ENCODE data around the gene XRCC5.
"Not testable (repeated sequence)": the region's sequence is repeated elsewhere in the genome, so short reads cannot be mapped to it uniquely, and the experiment has no call there.

Gene XRCC5

DNA sequence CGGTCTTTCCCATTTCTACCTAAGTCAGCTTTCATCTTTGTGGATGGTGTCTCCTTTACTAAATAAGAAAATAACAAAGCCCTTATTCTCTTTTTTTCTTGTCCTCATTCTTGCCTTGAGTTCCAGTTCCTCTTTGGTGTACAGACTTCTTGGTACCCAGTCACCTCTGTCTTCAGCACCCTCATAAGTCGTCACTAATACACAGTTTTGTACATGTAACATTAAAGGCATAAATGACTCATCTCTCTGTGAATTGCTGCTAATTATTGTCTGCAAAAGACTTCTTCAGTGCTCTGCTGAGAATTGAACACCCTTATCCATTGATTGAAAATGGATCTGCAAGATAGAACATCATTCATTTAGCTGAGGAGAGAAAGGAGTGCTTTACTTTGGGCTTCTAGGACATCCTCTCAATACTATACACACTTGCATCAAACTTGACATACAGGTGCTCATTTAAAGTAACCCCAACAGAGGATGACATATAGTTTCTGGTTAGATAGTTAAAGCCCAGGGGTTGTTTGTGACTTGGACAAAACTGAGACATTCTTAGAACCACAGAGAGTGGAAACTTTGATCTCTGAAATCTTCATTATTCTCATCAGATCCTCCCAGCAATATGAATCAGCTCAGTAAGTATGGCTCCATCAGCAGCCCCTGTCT, 97.0 kb downstream of the XRCC5 start:
- no peak for DNase-seq

DNA sequence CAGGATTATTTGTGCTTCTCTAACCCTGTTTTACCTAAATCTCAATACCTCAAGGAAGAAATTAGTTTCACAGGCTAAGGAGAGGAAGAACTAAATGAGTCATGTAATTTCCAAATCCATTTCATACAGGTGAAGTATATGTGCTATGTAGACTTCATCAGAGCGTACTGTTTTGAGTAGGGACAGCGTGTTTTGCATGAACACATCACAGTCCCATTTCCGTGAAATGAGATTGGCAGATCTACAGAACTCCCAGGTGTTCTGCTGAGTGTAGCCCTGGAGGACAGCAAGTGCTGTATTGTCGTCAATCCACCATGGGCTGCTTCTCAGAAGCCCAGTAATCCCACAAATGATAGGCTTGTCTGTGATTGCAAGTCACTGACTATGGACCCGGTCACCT, 97.7 kb downstream of the XRCC5 start:
- no peak for DNase-seq

DNA sequence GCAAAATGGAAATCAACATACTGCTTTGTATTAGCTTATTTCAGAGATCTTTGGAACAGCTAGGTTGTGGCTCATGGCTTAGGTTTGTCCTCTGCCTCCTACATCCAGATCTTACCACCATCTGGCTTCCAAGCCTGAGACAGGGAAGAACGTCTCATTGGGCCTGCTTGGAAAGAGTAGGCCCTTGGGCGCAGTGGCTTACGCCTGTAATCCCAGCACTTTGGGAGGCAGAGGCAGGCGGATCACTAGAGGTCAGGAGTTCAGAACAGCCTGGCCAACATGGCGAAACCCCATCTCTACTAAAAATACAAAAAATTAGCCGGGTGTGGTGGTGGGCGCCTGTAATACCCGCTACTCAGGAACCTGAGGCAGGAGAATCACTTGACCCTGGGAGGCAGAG, 99.5 kb downstream of the XRCC5 start:
- DNase-seq: not testable (repeated sequence)

DNA sequence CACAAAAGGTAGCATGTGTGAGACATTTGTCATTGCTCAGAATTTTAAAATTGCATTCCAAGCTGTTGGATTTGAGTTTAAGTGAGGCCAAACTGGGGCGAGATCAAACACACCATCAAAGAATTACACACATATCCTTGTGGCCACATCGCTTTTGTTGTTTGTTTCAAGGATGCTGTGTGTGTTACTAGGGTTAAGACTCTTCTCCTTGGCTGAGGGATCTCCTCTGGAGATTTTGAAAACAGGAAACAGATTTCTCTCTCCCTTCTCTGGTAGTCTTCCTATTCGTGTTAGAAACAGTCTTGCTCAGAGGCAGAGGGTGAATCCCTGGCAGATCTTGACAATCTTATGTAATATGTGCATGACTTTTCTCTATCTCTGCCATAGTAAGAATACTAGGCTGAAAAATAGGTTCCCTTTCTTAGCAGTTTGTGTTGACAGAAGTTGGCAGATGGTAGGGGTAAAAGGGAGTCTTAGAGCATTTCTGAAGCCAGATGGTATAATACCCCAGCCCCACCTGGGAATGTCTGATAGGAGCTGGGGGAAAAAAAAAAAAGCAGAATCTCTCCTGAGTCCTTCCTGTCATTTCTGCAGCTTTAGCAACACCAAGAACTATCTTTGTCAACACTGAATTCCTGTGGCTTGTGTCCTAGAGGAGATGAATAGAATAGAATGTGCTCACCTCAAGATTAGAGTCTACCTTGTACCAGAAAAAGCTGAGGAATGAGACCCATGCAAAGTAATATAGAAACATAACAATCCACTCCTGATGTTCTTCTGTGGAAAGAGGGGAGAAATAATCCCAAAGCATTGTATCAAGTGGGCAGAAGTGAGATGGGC, 101.8 kb downstream of the XRCC5 start:
- no peak for DNase-seq

DNA sequence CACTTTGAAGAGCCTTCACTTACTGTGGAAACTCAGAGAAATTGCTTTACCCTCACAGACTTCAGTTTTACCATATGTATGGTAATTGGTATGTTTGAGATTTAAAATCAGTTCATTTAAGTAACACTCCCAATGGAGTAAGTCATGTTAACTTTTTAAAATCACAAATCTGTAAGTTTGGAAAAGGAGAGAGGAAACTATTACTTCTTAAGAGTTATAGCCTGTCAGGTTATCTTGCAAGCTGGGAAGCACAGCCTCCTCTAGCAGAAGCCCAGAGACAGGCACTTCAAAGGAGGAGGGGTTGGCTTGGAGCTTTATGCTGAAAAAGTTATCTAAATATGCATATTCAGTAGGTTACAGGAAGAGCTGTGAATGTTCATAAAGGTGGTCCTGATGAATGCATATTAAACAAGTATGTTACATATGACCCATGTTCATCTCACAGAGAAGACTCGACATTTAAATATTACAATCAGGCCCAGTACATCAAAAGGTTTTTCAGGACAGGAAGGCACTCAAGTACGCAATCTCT, 102.5 kb downstream of the XRCC5 start:
- no peak for DNase-seq

DNA sequence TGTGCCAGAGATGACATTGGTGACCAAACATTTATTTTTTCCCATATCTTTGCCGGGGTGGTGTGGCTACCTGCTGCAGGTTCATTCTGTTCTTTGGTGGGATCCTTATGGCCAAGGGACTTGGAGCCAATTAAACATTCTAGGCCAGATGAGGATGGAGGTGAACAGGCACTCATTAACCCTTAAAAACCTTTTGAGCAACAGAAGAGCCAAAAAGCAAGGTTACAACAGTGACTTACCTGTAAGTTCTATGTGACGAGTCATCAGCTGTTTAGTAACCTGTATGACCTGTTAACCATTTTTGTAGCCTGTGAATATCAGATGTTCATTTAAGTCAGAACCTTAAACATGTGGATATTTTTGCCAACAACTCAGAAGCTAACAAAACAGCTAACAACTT, 105.6 kb downstream of the XRCC5 start:
- no peak for DNase-seq

DNA sequence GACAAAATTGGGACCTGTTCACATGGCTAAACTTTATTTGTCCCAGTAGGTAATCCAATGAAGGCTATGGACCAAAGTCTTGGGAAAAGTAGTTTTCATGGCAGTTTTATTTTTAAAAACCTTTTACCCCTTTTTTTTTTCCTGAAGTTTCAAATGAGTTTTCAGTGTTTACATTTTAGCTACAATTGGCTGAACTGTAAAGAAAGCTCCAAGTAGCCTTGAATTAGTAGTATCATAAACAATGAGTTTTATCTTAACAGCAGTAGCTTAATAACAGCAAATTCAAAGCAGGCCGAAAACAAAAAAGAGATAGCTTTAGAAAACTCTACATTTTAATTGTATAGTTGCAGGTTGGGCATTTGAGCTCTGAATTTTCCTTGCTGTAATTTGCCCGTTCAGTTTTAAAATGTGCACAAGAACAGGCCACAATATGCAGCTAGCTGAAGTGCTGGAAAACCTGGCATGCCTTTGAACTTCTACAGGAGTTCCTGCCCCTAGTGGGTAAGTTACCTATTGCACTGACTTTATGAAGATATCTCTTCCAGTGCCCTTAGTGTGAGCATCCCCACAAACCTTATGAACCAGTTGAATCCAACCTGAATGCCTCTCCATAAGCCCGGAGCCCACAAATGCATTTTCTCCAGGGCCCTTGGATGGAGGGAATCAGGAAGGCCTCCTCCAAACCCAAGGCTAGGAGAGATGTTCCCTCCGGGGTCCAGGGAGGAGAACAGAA, 106.7 kb downstream of the XRCC5 start:
- DNase-seq: no peak

DNA sequence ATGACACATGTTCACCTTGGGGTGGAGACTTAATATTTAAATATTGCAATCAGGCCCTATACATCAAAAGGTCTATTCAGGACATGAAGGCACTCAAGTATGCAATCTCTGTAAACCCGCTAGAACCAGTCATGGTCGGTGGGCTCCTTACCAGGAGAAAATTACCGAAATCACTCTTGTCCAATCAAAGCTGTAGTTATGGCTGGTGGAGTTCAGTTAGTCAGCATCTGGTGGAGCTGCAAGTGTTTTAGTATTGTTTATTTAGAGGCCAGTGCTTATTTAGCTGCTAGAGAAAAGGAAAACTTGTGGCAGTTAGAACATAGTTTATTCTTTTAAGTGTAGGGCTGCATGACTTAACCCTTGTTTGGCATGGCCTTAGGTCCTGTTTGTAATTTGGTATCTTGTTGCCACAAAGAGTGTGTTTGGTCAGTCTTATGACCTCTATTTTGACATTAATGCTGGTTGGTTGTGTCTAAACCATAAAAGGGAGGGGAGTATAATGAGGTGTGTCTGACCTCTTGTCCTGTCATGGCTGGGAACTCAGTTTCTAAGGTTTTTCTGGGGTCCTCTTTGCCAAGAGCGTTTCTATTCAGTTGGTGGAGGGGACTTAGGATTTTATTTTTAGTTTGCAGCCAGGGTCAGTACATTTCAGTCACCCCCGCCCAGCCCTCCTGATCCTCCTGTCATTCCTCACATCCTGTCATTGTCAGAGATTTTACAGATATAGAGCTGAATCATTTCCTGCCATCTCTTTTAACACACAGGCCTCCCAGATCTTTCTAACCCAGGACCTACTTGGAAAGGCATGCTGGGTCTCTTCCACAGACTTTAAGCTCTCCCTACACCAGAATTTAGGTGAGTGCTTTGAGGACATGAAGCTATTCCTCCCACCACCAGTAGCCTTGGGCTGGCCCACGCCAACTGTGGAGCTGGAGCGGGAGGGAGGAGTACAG, 108.1 kb downstream of the XRCC5 start:
- no peak for DNase-seq

DNA sequence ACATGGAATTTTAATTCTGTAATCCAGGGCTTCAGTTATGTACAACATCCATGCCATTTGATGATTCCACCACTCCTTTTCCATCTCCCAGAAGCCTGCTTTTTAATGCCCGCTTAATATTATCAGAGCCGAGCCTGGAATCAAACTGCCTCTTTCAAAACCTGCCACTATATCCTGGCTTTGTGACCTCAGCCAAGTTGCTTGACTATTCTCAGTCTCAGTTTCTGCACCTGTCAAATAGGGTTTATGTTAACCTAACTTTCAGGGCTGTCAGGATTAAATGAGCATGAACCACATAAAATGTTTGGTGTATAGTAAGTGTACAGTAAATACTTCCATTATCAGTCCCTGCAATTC, 108.7 kb downstream of the XRCC5 start:
- no peak for DNase-seq

DNA sequence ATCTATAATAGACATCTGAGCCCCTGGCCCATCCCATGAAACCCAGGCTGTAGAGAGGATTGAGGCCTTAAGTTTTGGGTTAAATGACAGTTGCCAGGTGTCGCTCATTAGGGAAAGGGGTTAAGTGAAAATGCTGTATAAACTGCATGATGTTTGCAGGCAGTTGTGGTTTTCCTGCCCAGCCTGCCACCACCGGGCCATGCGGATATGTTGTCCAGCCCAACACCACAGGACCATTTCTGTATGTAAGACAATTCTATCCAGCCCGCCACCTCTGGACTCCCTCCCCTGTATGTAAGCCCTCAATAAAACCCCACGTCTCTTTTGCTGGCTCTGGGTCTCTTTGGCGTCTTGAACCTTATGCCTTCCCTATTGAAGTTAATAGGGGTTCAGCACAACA, 110.7 kb downstream of the XRCC5 start:
- DNase-seq: no peak

DNA sequence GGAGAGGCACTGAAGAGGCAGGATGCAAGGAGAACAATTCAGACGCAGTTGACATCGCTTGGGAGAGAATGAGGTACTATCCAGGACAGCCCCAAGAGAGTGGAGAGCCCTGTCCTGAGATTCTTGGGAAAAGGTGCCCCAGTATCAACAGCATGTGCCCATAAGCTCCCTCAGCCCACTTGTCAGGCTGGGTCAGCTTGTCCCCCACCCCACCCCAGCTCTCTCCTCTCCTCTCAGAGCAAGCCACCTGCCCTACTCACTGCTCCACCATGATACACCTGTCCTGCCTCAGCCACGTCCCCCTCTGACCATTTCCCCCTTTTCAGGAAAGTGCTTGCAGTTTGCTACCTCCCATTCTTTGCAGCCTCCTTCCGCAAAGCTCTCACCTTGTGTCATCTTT, 111.8 kb downstream of the XRCC5 start:
- DNase-seq: no peak

DNA sequence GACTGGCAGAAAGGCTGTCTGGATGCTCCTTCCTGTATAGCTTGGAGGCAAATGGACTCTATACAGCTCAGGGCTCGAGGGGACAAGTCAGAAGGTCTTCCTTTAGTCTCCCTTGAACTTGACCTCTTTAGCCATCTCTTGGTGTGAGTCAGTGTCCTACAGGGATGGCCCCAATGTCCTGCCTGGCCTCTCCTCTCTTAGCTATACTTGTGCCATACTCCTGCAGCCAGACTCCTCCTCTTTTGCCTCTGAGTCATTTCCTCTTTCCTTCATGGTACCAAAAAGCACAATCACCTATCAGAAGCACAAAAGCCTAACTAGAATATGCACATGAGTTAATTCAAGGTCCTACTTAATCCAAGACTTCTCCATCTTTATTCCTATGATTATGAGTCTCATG, 112.7 kb downstream of the XRCC5 start:
- DNase-seq: no peak

DNA sequence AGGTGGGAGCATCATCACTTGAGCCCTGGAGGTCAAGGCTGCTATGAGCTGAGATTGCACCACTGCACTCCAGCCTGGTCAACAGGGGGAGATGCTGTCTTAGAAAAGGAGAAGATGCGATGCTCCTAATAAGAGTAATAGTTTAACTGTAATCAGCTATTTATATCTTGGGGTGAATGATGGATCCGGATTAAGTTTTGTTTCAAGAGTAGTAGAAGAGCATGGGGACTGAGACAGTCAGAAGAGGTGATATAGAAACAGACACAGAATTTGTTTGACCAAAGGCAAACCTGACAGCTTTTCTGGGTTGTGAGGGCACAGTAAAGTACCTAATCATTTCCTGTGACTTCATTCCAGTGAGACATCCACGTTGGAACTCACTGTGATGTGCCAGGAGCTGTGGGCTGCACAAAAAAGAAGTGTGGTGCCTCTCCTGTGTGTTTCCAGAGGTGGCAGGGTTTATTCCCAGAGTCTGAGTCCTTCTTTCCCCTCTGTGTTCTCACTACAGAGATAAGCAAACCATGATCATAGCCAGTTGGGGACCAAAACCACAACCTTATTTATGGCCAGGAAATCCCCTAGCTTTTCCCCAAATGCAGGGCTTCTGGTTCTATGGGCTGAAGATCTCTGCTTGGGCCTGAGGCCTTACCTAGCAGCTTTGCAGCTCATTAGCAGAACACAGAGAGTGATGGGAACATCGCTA, 113.7 kb downstream of the XRCC5 start:
- DNase-seq: no peak

DNA sequence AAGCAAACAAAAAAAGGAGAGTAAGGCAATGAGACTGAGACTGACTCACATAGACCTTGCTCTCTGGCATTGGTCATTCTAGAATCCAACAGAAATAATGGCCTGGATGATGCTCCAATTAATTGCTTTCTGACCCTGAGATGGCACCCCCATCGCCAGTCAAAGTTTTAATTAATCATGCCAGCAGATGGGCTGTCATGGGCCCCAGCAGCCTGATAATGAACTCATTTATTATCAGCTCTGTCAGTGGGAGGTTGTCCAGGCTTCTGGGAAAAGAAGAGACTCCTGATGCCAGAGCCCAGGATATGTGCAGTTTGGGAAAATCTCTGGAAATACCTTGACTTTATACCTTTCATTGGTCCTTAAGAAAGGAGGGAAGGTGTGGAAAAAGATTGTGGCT, 115.2 kb downstream of the XRCC5 start:
- no peak for DNase-seq

DNA sequence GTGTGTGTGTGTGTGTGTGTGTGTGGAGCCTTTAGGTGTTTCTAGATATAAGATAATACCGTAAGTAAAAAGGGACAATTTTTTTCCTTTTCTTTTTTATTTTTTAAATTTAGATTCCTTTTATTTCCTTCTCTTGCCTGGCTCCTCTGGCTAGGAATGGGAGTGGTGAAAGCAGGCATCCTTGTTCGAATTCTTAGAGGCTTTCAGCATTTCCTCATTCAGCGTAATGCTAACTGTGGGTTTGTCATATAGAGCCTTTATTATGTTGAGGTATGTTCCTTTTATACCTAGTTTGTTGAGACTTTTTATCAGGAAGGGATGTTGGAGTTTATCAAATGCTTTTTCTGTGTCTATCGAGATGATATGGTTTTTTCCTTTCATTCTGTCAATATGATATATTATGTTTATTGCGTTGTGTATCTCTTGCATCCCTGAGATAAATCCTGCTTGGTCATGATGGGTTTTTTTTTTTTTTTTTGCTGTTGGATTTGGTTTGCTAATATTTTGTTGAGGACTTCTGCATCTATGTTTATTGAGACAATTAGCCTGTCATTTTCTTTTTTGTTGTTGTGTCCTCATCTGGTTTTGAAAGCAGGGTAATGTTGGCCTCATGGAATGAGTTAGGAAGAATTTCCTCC, 120.2 kb downstream of the XRCC5 start:
- no peak for DNase-seq

DNA sequence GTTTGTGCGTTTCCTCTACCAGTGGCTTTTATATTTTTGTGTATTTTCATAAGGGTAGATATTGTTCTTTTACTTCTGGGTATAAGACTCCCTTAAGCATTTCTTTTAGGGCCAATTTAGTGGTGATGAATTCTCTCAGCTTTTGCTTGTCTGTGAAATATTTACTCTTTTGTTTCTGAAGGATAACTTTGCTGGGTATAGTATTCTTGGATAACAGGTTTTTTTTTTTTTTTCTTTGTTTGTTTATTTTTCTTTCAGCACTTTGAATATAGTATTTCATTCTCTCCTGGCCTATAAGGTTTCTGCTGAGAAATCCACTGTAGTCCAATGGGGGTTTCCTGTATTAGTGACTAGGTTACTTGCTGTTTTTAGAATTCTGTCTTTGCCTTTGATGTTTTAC, 122.7 kb downstream of the XRCC5 start:
- DNase-seq: no peak

DNA sequence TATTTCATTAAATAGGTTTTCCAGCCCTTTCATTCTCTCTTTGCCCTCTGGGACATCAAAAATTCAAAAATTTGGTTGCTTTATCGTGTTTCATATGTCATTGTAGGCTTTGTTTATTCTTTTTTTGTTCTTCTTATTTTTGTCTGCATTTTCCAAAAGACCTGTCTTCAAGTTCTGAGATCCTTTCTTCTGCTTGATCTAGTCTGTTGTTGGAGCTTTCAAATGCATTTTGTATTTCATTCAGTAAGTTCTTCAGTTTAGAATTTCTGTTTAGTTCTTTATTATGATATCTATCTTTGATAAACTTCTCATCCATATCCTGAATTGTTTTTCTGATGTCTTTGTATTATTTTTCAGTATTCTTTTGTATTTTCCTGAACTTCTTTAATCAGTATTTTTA, 123.6 kb downstream of the XRCC5 start:
- no peak for DNase-seq

DNA sequence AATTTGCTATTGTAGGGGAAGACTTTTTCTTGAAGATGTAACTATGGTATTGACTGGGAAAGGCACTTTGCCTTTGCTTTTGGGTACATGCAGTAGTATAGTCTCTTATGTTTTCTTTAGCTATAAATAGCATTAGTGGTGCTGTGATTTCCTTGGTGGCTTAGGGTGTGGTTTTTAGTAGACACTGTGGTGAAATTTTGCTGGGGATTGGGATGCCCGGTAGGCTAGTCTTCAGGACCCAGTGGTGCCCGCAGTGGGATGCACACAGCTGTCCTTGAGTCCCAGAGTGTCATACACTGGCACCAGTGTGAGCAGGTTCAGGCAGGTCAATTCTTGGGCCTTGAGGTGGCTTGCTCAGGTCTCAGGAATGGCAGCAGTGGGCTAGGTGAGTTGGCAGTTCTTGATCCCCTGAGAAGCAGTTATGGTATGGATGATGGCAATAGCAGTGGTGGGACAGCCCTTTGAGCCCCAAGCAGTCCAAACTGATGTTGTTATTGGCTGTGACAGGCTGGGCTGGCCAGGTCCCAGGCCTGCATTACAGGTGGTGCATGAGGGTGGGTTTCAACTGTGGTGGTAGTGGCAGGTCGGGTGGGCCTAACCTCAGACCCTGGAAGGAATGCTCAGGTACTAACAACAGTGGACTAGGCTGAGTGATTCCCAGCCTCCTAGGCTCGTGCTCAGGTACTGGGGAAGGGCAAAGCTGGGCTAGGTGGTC, 124.3 kb downstream of the XRCC5 start:
- no peak for DNase-seq

DNA sequence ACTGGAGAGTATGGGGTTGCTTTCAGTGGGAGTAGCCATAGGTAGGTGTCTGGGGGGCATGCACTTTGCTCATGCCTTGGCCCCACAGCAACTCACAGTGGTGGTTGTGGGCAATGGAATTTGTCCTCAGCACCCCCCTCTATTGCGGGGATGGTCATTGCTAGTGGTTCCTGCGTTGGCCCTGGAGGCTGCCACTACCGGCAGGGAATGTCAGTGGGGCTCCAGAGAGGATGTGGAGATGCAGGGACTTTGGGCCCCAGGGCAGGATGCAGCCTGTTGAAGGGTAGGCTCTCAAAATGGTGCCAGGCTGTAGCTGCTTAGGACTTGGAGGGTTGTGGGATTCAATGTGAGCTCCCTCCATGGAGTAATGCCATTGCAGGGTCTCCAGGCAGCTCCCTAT, 125.0 kb downstream of the XRCC5 start:
- no peak for DNase-seq

DNA sequence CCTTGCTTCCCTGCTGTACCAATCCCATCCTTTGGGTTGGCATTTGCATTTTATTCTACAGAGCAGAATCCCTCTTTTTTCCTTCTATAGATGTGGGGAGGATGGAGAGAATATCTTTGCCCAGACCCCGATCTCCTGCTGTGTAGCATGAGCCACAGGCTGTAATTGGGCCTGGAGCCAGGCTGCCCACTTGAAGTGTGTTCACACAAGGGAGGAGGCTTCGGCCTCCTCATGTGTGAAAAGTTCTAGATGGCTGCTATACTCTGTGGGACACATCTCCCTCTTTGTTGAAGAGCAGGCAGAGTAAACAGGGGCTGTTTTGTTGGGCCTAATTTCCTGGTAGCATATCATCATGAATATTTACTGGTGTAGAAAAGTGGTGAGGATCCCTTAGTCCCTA, 126.3 kb downstream of the XRCC5 start:
- DNase-seq: no peak

DNA sequence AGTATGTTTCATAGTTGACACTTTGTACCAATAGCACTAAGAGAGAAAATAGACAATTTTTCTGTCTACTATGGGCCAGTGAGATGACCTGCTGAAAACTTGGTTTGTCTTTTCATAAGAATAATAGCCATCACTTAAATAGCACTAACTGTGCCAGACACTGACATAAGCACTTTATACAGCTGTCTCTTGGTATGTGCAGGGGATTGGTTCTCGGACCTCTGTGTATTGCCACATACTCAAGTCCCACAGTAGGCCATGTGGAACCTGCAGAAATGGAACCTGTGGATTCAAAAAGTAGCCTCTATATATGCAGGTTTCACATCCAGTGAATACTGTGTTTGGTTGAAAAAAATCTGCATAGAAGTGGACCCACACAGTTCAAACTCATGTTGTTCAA, 126.7 kb downstream of the XRCC5 start:
- DNase-seq: no peak
